HUES64 (cell line): ENCODE measurements around the gene GLIPR1L1.

Experiments used
- H3K27ac ChIP-seq: 2 replicates; pipeline ENCODE4 v1.7.0; 2013; ENCODE audit warnings: low read depth, low read length, inconsistent platforms
- H3K27me3 ChIP-seq: 2 replicates; pipeline ENCODE4 v1.6.1; 2013; ENCODE audit warnings: mild to moderate bottlenecking, low read length; ENCODE audit not compliant: insufficient read depth
- H3K36me3 ChIP-seq: 2 replicates; pipeline ENCODE4 v1.6.1; 2013; ENCODE audit warnings: mild to moderate bottlenecking, low read length; ENCODE audit not compliant: insufficient read depth
- H3K4me1 ChIP-seq: 2 replicates; pipeline ENCODE4 v1.6.1; 2013; ENCODE audit warnings: mild to moderate bottlenecking, low read length, moderate library complexity; ENCODE audit not compliant: insufficient read depth
- H3K4me3 ChIP-seq: 2 replicates; pipeline ENCODE4 v1.5.1; 2013; ENCODE audit warnings: mild to moderate bottlenecking, low read length, moderate library complexity
- H3K9ac ChIP-seq: 2 replicates; pipeline ENCODE4 v1.6.1; 2013; ENCODE audit warnings: mild to moderate bottlenecking, low read depth, low read length
- H3K9me3 ChIP-seq: 2 replicates; pipeline ENCODE4 v1.6.1; 2013; ENCODE audit warnings: low read depth, low read length; ENCODE audit not compliant: insufficient read depth
- WGBS: fragments of 150-250, 120-280 bp; methylation state at CpG from one replicate; pipeline ENCODE4 v1.1.7; 2013; ENCODE audit warnings: missing lambda C conversion rate; 5-methylcytosine and 5-hydroxymethylcytosine counted together

GLIPR1L1 gene

GRCh38 chr12:75390899-75391538 lies 56.5 kb downstream of the GLIPR1L1 start, which contains the start of gene GLIPR1L2:
Gene GLIPR1L2 (plus strand): TSS chr12:75391089. CDS start chr12:75391117, 28 bp downstream.
- WGBS: 93% methylated on average over 36 of the region's 36 CpGs
- H3K36me3 ChIP-seq: no peaks in the 10 kb centered on the region
- H3K9me3 ChIP-seq: no peaks in the 10 kb centered on the region
- H3K27ac ChIP-seq: peak within 1 kb of the TSS; percentile 53; the same call in 1 of the 2 replicates
- peaks cover 15% of the 10 kb centered on the region; the same call in 1 of the 2 replicates for H3K4me1 ChIP-seq
- no peaks in the 10 kb centered on the region for H3K27me3 ChIP-seq
- peak within 1 kb of the TSS; percentile 65 for H3K9ac ChIP-seq
- peak within 1 kb of the TSS; percentile 63 for H3K4me3 ChIP-seq

DNA sequence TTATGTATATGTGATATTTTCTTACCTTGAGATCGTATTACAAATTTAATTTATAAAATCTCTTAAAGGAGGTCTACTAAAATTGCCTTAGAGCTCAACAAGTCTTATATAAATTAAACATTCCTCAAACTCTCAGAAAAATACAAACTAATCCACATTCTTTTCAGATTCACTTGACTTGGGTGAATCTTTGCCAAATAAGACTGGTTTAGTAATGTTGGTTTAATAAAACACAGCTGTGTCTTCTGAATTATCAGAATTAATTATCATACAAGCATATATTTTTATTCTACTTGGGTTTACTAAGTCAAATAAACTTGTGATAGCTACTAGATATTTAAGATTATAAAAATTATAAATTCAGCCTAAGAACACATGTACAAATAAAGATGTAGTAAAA lies 69.8 kb downstream of the GLIPR1L1 start:
- WGBS: no CpG with 5 or more reads among the region's 1 CpG
- H3K9ac ChIP-seq: no peak overlapping the region
- no peaks in the 10 kb centered on the region; the same call in 1 of the 2 replicates for H3K4me1 ChIP-seq
- H3K4me3 ChIP-seq: no peak overlapping the region
- no peaks in the 10 kb centered on the region for H3K9me3 ChIP-seq
- no peaks in the 10 kb centered on the region for H3K27me3 ChIP-seq
- no peak overlapping the region for H3K27ac ChIP-seq
- no peaks in the 10 kb centered on the region for H3K36me3 ChIP-seq

DNA sequence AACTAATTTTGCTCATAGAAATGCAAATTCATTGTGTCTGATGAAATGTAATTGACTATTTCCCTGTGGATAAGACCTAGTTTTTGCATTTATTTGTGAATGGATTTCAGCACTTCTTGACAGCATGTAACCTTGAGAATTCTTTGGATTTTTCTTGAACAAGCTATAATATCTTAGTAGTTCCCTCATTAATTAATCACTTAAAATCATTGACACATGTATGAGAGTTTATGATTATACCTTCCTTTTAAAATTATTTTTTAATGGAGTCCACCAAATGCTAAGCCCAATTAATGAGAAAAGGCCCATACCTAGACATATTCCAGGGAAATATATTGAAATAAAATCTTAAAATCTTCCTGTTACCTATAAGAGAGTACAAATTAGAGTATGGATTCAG lies 73.2 kb downstream of the GLIPR1L1 start:
- no peak overlapping the region for H3K9ac ChIP-seq
- H3K27me3 ChIP-seq: no peaks in the 10 kb centered on the region
- no peak overlapping the region for H3K27ac ChIP-seq

DNA sequence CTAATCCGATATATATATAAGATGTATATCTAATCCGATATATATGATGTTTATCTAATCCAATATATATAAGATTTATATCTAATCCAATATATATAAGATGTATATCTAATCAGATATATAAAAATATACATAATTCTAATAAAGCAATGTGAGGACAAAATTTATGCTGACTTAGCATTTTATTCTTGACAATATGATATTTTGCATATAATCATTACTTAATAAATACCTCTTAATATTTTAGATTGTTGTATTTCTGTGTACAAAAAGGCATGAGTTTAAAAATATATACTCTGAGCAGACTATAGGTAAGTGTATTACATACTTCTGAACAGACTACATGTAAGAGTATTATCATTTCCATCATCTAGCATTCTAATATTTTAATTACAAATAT lies 75.4 kb downstream of the GLIPR1L1 start:
- Histone ChIP-seq H3K4me3 (no peak overlapping the region), H3K27ac (no peak overlapping the region), H3K4me1 (no peaks in the 10 kb centered on the region; the same call in 1 of the 2 replicates), H3K9ac (no peak overlapping the region), H3K9me3 (no peaks in the 10 kb centered on the region), H3K27me3 (no peaks in the 10 kb centered on the region), H3K36me3 (no peaks in the 10 kb centered on the region)
- WGBS: no CpG with 5 or more reads among the region's 2 CpGs

More for the DNA sequence above, 73.2 kb downstream of the GLIPR1L1 start:
- Histone ChIP-seq H3K4me1 (no peaks in the 10 kb centered on the region; the same call in 1 of the 2 replicates), H3K4me3 (no peak overlapping the region), H3K9me3 (no peaks in the 10 kb centered on the region), H3K36me3 (no peaks in the 10 kb centered on the region)

- H3K36me3 ChIP-seq: no peaks in the 10 kb centered on the region
- WGBS: no CpG with 5 or more reads among the region's 1 CpG
- H3K4me1 ChIP-seq: no peaks in the 10 kb centered on the region
- no peaks in the 10 kb centered on the region for H3K9me3 ChIP-seq
- no peak overlapping the region for H3K27ac ChIP-seq
- H3K4me3 ChIP-seq: no peak overlapping the region
- H3K9ac ChIP-seq: no peak overlapping the region
- no peaks in the 10 kb centered on the region for H3K27me3 ChIP-seq
These were observed 80.2 kb downstream of the GLIPR1L1 start for GRCh38 chr12:75414671-75415070.

- Histone ChIP-seq H3K27me3 (no peaks in the 10 kb centered on the region), H3K4me1 (no peaks in the 10 kb centered on the region), H3K4me3 (no peak overlapping the region), H3K27ac (no peak overlapping the region), H3K9ac (no peak overlapping the region), H3K36me3 (no peaks in the 10 kb centered on the region), H3K9me3 (no peaks in the 10 kb centered on the region)
- 94% methylated on average over 2 of the region's 2 CpGs for WGBS
These were observed 85.4 kb downstream of the GLIPR1L1 start for GRCh38 chr12:75419841-75420240.
